ENCODE results near the gene FREM1.

Gene FREM1

DNA sequence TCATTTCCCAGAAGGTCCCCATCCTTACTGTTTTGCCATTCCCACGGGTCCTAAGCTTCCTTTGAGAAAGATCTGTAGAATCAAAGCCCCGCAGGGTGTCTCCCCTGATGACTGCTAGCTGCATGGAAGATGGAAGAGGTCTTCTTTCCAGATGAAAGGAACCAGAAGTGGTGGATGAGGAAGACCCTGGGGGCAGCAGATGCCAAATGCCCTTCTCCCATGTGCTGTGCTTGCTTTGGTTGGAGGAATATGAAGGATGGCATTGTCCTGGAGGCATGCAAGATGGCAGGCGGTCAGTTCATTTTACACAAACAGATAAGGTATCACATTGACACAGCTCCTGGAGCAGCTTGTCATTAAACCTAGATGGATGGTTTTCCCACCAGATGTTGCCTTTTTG is 161.9 kb downstream of the FREM1 start:
- no peak for DNase-seq

DNA sequence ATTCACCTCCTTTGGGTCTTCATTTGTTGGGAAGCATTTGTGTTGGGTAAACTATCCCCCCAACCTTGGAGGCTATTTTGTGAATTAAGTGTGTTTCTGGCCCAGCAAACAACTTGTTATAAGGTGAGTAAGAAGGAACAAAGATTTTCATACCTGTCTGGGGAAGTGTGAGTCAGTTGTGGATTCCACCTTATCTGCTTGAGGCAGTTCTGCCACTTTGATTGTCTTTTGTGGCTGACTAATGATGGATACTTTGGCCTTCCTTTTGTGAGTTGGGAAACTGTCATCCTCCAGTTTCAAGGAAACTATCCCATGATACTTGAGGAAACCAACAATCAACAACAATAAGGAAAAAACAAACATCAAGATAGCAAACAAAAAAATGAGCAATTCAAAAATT is 163.1 kb downstream of the FREM1 start:
- DNase-seq, result no peak

DNA sequence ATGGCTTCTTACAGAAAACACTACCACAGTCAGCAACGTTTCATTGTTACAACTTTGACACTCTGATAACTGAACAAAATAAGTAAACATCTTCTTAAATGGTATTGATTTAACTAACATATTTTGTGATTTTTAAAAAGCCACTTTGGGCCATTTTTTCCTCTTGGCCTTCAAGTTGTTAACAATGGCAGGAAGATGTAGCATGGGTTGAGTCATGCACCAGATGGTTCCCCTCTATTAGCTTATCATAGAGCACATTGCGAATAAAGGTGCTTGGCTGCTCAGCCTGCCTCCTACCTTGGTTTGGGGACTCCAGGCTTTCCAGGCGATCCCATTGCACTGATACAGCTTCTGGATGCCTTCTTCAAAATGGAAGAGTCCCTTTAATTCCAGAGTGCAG is 163.6 kb downstream of the FREM1 start:
- DNase-seq, result no peak

DNA sequence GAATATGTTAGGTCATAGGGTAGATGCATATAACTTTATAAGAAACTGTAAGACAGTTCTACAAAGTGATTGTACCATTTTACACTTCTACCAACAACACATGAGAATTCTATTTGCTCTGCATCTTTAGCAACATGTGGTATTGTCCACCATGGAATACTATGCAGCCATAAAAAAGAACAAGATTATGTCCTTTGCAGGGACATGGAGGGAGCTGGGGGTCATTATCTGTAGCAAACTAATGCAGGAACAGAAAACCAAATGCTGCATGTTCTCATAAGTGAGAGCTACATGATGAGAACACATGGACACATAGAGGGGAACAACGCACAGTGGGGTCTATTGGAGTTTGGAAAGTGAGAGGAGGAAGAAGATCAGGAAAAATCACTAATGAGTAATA is 165.5 kb downstream of the FREM1 start:
- DNase-seq, result no peak

DNA sequence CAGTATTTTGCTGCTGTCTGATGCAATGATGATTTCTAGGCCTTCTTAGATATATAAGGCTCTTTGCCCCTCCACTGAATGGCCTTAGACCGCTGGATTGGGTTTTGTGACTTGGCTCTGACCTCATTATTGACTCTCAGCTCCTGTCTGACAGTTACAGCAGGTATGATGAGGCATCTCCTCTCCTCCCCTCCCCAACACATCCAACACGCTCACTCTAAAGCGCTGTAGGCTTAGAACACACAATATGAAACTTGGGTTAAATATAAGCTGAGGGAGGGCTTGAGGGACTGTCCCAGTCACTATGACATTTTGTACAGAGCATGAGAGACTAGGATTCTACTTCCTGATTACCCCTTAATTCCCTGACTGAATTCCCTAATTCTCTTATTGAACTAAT is 168.9 kb downstream of the FREM1 start:
- no peak for DNase-seq

DNA sequence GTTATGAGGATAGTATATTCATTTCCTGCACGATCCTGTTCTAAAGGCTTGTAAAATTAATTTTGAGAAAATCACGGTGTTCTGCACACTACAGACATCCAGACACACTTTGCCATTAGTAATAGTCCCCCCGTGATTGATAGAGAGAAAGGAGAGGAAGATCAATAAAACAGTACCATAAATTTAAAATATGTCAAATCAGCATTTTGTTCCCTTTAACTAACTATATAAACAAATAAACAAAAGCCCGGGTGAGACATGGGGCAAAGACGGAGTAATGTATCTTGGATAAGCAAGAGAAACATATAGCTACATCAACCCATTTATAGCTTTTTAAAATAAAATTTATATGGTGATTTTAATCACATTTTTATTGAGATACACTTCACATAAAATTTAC is 177.1 kb downstream of the FREM1 start:
- no peak for DNase-seq

DNA sequence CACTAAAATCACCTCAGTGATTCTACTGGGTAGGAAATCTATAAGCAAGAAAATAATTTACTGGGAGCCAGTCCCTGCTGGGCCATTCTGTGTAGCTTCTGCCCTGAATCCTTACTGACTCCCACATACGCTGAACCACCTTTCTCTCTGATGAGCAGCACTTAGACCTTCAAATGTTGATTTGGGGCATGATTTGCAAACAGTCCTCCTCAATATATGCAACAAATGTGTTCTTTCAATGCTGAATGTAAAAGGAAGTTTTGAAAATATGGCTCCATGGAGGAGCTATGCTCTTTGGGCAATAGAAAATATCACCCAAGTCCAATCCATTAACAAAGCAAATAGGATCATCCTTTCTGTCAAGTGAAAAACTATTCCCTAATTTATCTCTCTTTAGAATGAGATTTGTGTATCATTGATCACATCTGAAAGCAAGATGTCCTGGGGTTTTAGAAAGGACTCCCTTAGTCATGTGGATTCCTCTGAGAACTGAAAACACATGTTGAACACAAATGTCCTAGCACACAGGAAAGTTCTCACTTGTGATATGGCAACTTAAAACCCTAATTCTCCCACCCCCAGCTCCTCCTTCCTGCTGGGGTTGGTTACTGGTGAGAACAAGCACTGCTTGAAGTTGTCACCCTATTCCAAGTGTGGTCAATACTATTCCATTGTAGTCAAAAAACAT is 178.8 kb downstream of the FREM1 start:
- DNase-seq, result no peak

DNA sequence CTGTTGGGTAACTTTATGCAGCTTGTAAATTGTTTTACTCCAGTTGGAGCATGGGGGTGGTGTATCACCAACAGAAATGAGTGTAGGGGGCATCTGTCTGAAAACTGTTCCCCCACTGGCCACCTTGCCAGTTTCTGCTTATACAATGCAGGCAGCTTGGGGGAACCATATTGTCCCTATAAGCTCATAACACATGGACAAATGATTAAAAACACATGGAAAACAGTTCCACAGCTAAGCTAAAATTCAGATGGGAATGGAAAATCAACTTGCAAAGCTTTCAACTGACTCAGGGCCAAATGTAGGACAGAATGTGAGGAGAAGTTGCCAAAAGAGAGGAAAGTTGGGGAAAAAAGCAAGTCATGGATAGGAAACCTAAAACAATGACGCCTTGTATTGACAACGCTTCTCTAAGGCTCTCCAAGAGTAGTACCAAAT is 179.7 kb downstream of the FREM1 start:
- DNase-seq, result no peak

DNA sequence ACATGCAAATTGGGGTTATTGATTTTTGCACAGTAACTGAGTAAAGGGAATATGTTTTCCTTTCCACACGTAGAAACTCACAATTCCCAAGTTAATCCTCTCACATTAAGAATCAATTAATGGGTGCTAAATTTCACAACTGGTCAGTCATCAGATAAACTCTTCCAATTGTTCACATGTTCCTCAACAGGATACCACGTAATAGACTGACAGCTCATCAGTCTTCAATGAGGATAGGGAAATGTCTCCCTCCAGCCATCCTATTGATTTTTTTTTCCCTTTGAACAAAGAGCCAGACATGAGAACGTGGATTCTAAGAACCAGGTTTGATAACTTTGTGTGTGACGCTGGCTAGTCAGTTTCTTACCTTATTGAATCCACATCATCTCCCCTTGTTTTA is 186.9 kb downstream of the FREM1 start:
- no peak for DNase-seq

DNA sequence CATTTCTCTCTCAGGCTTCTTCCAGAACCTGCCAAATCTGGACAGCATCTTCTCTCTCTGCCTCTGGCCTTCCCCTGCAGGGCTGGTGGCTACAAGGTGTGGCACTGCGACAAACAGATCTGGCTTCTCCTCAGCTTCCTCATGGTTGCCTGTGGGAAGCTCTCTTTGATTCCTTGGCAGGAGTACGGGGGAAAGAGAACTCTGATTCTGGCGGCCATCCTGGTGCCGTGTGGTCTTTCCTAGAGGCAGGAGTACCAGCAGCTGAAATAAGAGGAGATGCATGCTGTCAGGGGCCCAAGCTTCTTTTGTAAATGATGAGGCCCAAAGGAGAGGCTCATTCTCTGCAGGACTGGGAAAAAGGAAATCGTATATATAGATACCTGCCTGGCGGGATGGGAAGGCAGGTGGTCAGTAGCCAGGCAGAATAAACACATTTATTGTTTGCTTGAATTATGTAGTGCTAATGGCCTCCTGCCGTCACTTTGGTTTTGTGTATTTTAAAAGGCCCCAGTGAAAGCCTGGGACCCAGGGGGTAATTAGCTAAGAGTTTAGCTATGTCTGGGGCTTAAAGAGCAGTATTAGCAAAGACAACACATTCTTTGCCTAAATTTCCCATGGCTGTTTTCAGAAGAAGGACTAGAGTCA is 187.7 kb downstream of the FREM1 start, which contains the start of gene CER1:
Gene CER1, minus strand, starts transcription at position 343 of the 645 bp plus-strand sequence. Its CDS starts 61 bp downstream, at position 282.
- DNase-seq, result no peak

DNA sequence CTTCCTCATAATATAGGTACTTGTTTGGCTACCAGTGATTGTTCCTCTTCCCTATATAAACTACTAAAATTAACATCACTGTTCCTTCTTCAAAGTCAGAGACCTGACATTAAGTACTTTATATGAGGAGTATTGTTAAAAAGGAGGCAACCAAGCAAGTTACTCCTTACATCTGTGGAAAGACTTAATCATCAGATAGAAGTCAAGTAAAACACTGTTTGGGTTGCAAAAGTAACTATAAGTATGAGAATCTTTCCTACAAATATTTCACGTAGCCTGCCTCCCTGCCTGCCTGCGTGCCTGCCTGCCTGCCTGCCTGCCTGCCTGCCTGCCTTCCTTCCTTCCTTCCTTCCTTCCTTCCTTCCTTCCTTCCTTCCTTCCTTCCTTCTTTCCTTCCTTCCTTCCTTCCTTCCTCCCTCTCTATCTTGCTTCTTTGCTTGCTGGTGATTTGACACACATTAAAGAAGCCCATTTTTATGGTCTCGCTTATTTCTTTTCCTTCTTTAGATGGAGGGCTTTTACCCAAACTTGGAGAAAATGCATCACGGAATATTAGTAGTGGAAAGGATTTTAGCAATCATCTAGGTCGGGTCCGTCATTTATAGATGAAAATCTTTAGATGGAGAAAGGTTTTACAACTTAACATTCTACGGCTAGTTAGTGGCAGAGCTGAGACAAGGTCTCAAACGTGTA is 190.9 kb downstream of the FREM1 start:
- no peak for DNase-seq

DNA sequence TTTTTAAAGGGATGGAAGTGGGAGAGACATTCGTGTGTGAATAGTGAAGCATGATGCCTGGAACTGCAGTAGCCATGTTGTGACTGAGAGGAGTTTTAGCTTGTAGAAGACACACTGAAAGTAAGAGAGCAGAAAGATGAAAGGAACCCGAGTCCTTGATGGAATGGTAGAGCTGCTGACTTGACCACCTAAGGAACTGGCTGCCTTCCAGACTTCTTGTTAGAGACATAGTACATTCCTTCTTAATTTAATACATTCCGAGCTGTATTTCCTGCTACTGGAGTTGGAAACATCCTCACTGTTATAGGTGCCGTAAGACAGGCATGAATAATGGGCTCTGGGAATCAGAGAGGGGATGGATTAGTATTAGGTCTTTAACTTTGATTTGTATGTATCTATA is 195.1 kb downstream of the FREM1 start:
- no peak for DNase-seq

DNA sequence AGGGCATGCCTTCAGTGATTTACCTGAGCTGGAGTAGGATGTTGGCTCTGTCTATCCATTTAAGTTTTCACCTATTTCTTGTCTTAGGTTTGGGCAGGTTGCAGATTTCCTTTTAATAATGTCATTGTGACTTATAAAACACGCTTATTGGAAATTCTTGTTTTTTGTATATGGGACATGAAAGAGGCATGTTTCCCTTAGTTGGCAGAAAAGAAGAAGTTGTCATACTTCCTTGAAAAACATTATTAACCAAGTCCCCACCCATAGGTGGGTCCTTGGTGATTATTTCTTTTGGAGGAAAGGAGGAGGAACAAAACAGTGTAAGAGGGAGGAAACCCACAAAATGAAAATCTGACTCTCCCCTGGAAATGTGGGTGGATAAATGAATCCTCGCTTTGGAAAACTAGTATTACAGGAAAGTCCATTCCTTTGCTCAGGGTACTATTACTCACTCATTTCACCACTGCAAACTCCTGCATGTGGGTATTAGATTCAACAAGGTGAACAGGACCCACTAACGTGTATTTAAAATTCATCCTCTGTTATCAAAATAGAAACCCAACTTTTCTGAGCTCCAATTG is 197.0 kb downstream of the FREM1 start:
- DNase-seq, result no peak

DNA sequence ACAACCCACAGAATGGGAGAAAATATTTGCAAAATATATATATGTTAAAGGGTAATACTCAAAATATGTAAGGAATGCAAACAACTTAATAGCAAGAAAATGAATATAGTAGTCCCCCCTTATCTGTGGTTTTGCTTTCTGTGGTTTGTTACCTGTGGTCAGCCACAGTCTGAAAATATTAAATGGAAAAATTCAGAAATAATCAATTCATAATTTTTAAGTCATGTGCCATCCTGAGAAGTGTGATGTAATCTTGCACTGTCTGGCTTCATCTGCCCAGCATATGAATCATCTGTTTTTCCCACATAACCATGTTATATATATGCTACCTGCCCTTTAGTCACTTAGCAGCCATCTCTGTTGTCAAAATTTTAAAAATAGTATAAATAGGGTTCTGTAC is 199.4 kb downstream of the FREM1 start:
- peak; percentile 60 for DNase-seq

DNA sequence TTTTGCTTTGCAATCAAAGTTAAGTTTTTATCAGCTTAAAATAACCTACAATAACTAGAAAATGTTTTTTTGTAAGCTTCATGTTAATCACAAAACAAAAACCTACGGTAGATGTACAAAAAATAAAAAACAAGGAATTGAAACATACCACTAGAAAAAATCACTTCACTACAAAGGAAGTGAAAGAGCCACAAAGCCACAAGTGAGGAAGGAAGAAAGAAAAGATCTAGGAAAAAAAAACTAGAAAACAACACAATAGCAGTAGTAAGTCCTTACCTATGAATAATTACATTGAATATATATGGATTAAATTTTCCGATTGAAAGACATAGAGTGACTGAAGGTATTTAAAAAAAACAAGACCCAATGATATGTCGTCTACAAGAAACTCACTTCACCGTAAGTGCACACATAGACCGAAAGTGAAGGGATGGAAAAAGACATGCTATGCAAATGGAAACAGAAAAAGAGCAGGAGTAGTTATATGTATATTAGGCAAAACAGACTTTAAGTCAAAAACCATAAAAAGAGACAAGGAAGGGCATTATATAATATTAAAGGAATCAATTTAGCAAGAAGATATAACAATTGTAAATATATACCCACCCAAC is 203.6 kb downstream of the FREM1 start:
- no peak for DNase-seq

DNA sequence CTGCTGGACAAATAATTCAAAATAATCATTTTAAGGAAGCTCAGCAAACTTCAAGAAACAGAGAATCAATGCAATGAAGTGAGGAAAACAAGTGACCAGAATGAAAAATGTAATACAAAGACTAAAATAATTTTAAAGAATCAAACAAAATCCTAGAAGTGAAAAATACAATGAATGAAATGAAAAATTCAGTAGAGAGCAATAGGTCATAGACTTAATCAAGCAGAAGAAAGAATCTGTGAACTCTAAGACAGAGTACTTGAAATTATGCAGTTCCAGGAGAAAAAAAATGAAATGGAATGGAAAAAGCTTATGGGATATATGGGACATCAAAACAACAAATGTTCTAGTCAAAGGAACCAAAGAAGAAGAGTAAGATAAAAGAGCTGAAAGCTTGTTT is 205.1 kb downstream of the FREM1 start:
- no peak for DNase-seq

DNA sequence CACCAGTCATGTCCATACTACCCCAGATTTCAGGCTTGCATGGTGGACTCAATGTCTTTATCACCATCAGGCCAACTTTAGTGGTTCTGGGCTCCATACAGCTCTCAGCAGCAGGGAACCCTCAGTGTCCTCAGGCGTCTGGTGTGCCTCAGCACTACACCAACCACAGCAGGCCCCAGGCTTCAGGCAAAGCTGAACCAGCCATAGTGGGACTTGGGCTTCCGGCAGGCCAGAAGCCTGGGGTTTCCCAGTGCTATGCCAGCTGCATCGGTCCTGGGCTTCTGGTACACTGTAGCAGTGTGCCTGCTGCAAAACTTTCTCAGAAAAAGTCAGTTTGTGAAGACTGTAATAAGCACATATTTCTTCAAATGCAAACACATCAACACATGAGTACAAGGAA is 205.9 kb downstream of the FREM1 start:
- DNase-seq, result no peak

DNA sequence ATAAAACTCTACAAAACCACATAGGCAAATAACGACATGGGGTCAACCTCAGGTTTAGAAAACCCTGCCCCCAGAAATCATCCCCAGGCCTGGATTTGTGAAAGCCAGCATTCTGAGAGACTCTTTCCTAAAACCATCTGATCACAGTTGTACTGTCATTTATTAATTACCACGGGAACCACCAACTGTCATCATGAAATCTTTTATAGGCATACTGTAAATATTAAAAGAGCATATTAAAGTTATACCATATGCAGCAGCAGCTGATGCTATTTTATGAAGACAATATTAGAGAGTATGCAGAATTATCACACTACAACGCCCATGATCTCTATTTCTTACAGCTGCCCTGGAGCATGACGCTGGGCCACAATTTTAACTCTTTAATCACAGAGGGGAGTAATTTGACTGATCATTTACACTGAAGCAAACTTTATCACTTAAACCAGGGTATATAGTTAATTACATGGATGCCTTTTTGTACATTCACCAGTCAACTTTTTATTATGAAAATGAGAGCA is 208.0 kb downstream of the FREM1 start:
- DNase-seq, result no peak

DNA sequence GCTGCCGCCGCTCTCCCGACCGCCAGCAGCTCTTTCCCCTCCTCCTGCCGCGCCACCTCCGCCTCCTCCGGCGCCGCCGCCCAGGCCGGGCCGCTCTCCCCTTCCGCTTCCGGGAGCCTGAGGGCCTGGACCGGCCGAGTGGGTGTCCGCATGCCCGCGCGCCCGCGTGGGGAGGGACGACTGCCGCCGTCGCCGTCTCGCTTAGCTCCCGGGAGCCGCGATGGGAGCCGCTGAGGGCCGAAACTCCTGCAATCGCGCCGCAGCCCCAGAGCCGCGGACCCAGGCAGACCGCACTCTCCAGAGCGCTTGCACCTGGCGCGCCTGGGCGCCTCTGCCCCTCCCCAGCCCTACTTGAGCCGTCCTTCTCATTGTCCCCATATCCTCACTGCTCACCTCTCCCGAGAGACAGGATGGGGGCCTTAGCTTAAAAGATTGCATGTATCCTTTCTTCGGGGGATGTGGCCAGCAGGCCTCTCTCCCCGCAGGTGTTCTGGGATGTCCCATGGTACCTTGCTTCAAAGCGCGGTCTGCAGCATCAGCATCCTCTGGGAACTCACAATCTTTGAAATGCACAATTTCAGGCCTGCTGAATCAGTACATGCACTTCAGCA is 216.9 kb downstream of the FREM1 start, which contains the start of gene ZDHHC21:
Gene ZDHHC21, minus strand, starts transcription at position 182 of the 611 bp plus-strand sequence. CDS start 19,092 bp downstream, outside the sequence.
- DNase-seq, result peak; percentile 62

DNA sequence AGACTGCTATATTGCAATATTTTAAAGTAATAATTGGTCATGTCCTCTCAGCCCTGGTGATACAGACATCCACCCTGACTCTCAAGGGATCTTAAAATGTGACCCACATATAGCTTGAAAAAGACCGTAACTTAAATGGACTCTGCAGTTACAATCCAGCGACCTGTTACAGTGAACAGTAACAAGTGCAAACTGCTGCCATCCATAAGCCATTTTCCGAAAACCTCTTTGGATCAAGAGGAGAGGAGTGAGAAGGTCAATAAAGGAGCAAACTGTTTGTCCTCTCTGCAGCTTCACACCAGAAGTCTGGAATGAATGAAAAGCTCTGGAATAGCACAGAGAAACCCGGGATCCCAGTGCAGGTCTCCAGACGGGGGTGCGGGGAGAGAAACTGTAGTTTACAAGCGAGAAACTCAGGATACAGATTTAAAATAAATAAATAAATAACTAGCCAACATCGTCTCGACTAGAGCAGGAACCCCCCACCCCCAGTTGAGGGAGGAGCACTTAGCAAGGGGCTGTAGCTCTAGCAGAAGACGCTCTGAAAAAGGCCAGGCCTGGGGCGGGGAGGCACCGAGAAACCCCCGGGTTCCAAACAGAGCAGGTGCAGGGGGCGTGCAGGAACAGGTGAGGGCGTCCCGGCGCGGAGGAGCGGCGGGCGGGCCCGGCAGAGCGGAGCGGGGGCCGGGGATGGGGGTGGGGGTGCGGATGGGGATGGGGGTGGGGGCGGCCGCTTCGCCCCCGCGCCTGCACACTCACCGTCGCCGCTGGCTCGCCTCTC is 217.6 kb downstream of the FREM1 start:
- peak; percentile 11 for DNase-seq

DNA sequence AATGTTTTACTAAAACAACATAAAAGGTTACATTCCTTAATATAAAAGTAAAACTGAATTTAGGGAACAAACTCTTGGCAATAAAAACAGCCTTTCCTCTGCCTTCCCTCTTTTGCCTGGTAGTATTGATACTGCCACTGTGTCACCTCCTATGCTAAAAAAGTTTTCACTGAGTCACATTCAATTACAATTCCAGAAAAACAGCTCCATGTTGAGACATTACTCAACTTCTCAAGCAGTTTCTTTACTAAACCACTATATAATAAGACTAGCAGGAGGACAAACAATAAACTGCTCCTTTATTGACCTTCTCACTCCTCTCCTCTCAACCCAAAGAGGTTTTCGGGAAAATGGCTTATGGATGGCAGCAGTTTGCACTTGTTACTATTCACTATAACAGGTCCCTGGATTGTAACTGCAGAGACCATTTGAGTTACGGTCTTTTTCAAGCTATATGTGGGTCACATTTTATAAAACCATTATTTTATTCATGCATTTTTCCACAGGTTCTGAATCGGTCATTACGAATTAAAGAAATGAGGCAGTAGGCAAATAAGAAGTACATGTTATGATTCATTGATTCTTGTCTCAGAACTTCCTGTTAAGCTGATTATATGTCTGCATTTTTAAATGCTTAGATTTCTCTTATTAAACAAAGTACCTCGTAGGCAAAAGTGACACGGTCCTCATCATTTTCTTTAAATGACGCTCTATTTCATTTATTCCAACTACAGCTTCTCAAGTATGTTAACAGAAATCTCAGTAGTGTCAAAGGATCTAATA is 219.1 kb downstream of the FREM1 start:
- DNase-seq, result no peak

Measured in EL (cell line).